Endothelial cell of umbilical vein (primary cell): ENCODE measurements around the gene HDAC9. TPM values are rescaled to one million over a fixed set of nuclear protein-coding genes. Genes with fewer than 3 reads are reported as not detected.

ENCODE experiments used
- BruUV-seq: library from RNA; stranded (reverse); fragments of 400-500 nt; replicated peaks from 2 replicates; lab custom pipeline; 2021; lab: Mats Ljungman, UMichigan
- CTCF ChIA-PET: fragments of 300-600, 350-600 bp; sonication (Branson Sonifier 250); formaldehyde crosslinking; loops from one replicate; lab custom pipeline; 2021; ENCODE audit warnings: antibody characterized with exemption, inconsistent platforms; lab: Charles Lee
- POLR2A ChIA-PET: fragments of 300-600, 350-600 bp; sonication (Branson Sonifier 250); formaldehyde crosslinking; loops from one replicate; lab custom pipeline; 2021; ENCODE audit warnings: antibody characterized with exemption, inconsistent platforms; lab: Charles Lee
- DNase-seq: peaks from one replicate; pipeline ENCODE4 v3.0.0-alpha.2; 2011; ENCODE audit warnings: low read depth, low spot score
- FAIRE-seq: peaks from 2 replicates; lab custom pipeline; 2011; peaks lifted over from hg19 to GRCh38; lab: Jason Lieb, UNC
- H2AFZ ChIP-seq: 2 replicates; pipeline ENCODE4 v1.6.0; 2012; ENCODE audit warnings: low read depth, low read length, control low read depth, inconsistent platforms
- H3K27ac ChIP-seq: 2 replicates; pipeline ENCODE4 v1.5.1; 2011; ENCODE audit warnings: low read depth, mild to moderate bottlenecking, control low read depth, low read length, moderate library complexity; ENCODE audit not compliant: insufficient read depth
- H3K27me3 ChIP-seq, 2 experiments: 2 replicates each; pipeline versions ENCODE4 v1.6.0 to v1.6.1; 2011; ENCODE audit warnings: low read length in 2 of 2, mixed read lengths in 1 of 2; ENCODE audit not compliant: control insufficient read depth in 2 of 2, insufficient read depth in 2 of 2
- H3K36me3 ChIP-seq, 2 experiments: 2 replicates in 1 of 2; 3 replicates in 1 of 2; pipeline ENCODE4 v1.5.1; 2011; ENCODE audit warnings: low read length in 2 of 2, mild to moderate bottlenecking in 1 of 2, moderate library complexity in 1 of 2; ENCODE audit not compliant: control insufficient read depth in 2 of 2, insufficient read depth in 2 of 2; ENCODE audit errors: extremely low read depth in 1 of 2
- H3K4me1 ChIP-seq: 3 replicates; pipeline ENCODE4 v1.5.1; 2011; ENCODE audit warnings: mild to moderate bottlenecking, low read length; ENCODE audit not compliant: control insufficient read depth, insufficient read depth; ENCODE audit errors: extremely low read depth
- H3K4me2 ChIP-seq: 2 replicates; pipeline ENCODE4 v1.6.1; 2011; ENCODE audit warnings: low read length, control low read depth, mixed read lengths; ENCODE audit not compliant: insufficient read depth
- H3K4me3 ChIP-seq, 3 experiments: fragments of 200-600 bp in 1 of 3; sonication (generic), shearing (Covaris generic) in 1 of 3; replicated peaks in 1 of 3; 2 replicates each; pipeline ENCODE4 v1.5.1; 2011 to 2016; ENCODE audit warnings: control low read depth in 3 of 3, low read length in 3 of 3, mild to moderate bottlenecking in 2 of 3, inconsistent platforms in 1 of 3, low read depth in 1 of 3, moderate library complexity in 1 of 3; ENCODE audit not compliant: insufficient read depth in 1 of 3
- H3K79me2 ChIP-seq: 2 replicates; pipeline ENCODE4 v1.6.0; 2012; ENCODE audit warnings: low read length, inconsistent platforms; ENCODE audit not compliant: control insufficient read depth, insufficient read depth
- H3K9ac ChIP-seq: replicated peaks from 2 replicates; pipeline ENCODE3; 2011; ENCODE audit warnings: low read length, control low read depth; ENCODE audit not compliant: insufficient read depth; ENCODE audit errors: extremely low read depth
- H3K9me1 ChIP-seq: replicated peaks from 3 replicates; pipeline ENCODE4 v1.6.0; 2011; ENCODE audit warnings: mild to moderate bottlenecking, low read length; ENCODE audit not compliant: control insufficient read depth, insufficient read depth; ENCODE audit errors: extremely low read depth
- H3K9me3 ChIP-seq: replicated peaks from 2 replicates; pipeline ENCODE4 v1.5.1; 2012; ENCODE audit warnings: low read length, inconsistent platforms; ENCODE audit not compliant: control insufficient read depth, insufficient read depth
- H4K20me1 ChIP-seq: replicated peaks from 2 replicates; pipeline ENCODE3; 2011; ENCODE audit warnings: mild to moderate bottlenecking, low read length; ENCODE audit not compliant: control insufficient read depth, insufficient read depth; ENCODE audit errors: extremely low read depth
- EZH2 ChIP-seq: IDR thresholded peaks from 2 replicates; pipeline ENCODE4 v1.6.1; 2012; ENCODE audit warnings: borderline replicate concordance, low read depth, mild to moderate bottlenecking, moderate library complexity, low read length, inconsistent platforms; ENCODE audit not compliant: severe bottlenecking
- FOS ChIP-seq: IDR thresholded peaks from 2 replicates; pipeline ENCODE4 v1.6.1; 2011; ENCODE audit warnings: mild to moderate bottlenecking, low read length, moderate library complexity, borderline replicate concordance; ENCODE audit not compliant: insufficient read depth
- GATA2 ChIP-seq: IDR thresholded peaks from 2 replicates; pipeline ENCODE4 v1.7.0; 2011; ENCODE audit warnings: low read depth, mild to moderate bottlenecking, moderate library complexity, mixed read lengths, low read length; ENCODE audit not compliant: insufficient read length, insufficient read depth
- JUN ChIP-seq: IDR thresholded peaks from 2 replicates; pipeline ENCODE4 v1.6.1; 2011; ENCODE audit warnings: borderline replicate concordance, low read depth; ENCODE audit not compliant: insufficient read length, insufficient read depth
- MYC ChIP-seq: IDR thresholded peaks from one replicate; pipeline ENCODE4 v1.6.1; 2011; ENCODE audit warnings: mild to moderate bottlenecking, low read depth, low read length
- POLR2A ChIP-seq: IDR thresholded peaks from 2 replicates; pipeline ENCODE4 v1.6.1; 2012; ENCODE audit warnings: low read depth, mild to moderate bottlenecking, control low read depth, low read length
- POLR2AphosphoS5 ChIP-seq: IDR thresholded peaks from 2 replicates; pipeline ENCODE4 v1.6.1; 2012; ENCODE audit warnings: low read depth, mild to moderate bottlenecking, control low read depth, low read length, moderate library complexity; ENCODE audit not compliant: insufficient read depth
- dilution Hi-C: fragments of 300-500 bp; cut with MboI; formaldehyde crosslinking; loops from one replicate; pipeline ENCODE4 v1.15.0; 2019; ENCODE audit warnings: low sequenced_read_pairs; ENCODE audit not compliant: extremely low pct_ligation_motif_present
- intact Hi-C: fragments of 100-400 bp; cut with micrococcal nuclease; formaldehyde crosslinking; loops from one replicate; pipeline ENCODE4 v1.10.0; 2022
- polyA plus RNA-seq, 4 experiments: library from polyadenylated mRNA; depleted of rRNA in 3 of 4; stranded (reverse) in 3 of 4; unstranded in 1 of 4; fragments of >200 nt; gene quantifications; 2 replicates each; pipeline versions ENCODE4 v1.2.1 to v1.2.3, GENCODE V29; 2011 to 2012; ENCODE audit warnings: missing spikeins in 1 of 4
- total RNA-seq: library from RNA; stranded (reverse); gene quantifications from 2 replicates; pipeline ENCODE4 v1.2.3, GENCODE V29; 2021
- TF ChIP-seq, protein P1 (sequence below), 2 donors: IDR thresholded peaks; 1 replicate in 1 of 2; 2 replicates in 1 of 2; pipeline ENCODE4 v1.5.1; 2011; ENCODE audit warnings: low read length in 2 of 2, mild to moderate bottlenecking in 2 of 2, moderate library complexity in 2 of 2, control low read depth in 1 of 2, inconsistent platforms in 1 of 2, low read depth in 1 of 2; ENCODE audit not compliant: insufficient read depth in 1 of 2; ENCODE audit errors: extremely low read depth in 1 of 2
- TF ChIP-seq, protein P2 (sequence below): IDR thresholded peaks from 2 replicates; pipeline ENCODE4 v1.6.1; 2011; ENCODE audit not compliant: insufficient read depth, insufficient read length

Gene HDAC9
- total and polyA plus RNA-seq, 2 donors (not counting 3 experiments of a cell fraction or from before 2014, with no cell fraction given) = 1.8 to 11.6 TPM

DNA sequence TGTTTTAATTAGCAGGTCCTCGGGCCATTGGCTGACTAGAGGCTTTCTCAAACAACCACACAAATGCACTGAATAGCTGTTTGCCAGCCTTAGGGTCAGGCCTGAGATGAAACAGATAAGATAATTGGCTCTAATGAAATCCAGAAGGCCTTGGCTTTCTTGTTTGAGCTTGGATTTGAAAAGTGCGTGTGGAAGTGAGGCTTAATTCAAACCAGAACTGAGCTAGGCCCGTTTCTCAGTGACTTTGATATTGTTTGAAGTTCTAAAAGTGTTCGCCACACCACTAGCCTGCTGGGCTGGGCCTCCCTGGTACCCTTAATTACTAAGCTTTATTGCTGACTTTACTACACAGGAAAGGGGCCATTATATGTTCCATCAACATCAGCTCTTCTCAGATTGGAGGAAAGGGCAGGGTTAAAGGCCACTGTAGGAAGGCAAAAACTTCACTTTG lies 351.2 kb downstream of the HDAC9 start:
- TF ChIP-seq GATA2 = no peak
- TF ChIP-seq, protein P1, sequence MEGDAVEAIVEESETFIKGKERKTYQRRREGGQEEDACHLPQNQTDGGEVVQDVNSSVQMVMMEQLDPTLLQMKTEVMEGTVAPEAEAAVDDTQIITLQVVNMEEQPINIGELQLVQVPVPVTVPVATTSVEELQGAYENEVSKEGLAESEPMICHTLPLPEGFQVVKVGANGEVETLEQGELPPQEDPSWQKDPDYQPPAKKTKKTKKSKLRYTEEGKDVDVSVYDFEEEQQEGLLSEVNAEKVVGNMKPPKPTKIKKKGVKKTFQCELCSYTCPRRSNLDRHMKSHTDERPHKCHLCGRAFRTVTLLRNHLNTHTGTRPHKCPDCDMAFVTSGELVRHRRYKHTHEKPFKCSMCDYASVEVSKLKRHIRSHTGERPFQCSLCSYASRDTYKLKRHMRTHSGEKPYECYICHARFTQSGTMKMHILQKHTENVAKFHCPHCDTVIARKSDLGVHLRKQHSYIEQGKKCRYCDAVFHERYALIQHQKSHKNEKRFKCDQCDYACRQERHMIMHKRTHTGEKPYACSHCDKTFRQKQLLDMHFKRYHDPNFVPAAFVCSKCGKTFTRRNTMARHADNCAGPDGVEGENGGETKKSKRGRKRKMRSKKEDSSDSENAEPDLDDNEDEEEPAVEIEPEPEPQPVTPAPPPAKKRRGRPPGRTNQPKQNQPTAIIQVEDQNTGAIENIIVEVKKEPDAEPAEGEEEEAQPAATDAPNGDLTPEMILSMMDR (IDR thresholded peaks at IDR 0.05; ENCODE audit: extremely low read depth in 1 of 2, insufficient read depth in 1 of 2, low read depth in 1 of 2, low read length in 2 of 2) = no peak
- CTCF ChIA-PET = no interaction called here
- Histone ChIP-seq H3K9me1 (no peaks in the 10 kb centered on the region), H3K27me3 (no peaks in the 10 kb centered on the region), H3K4me2 (no peak overlapping the region), H3K4me3 (no peak overlapping the region), H3K4me1 (peaks cover 24% of the 10 kb centered on the region), H3K79me2 (no peaks in the 10 kb centered on the region), H3K36me3 (no peaks in the 10 kb centered on the region), H2AFZ (no peak overlapping the region), H3K9ac (no peak overlapping the region), H4K20me1 (no peaks in the 10 kb centered on the region), H3K9me3 (no peaks in the 10 kb centered on the region), H3K27ac (no peak overlapping the region)
- POLR2A ChIA-PET = no interaction called here
- DNase-seq (no peak), FAIRE-seq (no peak)
- intact Hi-C loops (no loop called here), dilution Hi-C loops (no loop called here)
- BruUV-seq = no TSS peak

DNA sequence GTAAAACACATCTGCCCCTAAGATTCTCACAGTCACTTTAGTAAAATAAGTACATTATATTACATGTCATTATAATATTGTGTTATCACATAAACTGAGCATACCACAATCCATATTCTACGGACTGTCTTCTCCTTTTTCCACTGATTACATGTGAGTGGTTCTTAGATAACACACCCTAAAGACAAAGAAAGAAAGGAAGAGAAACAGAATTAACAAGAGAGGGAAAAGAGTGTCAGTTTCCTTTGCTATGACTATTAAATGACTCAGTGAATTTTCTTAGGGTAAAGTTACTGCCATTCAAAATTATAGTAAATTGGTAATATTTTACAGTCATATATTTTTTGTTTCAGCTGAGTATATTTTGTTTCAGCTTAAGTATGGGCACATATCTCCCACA lies 353.6 kb downstream of the HDAC9 start:
- Histone ChIP-seq H3K4me3 (no peak overlapping the region), H3K9me3 (no peaks in the 10 kb centered on the region), H3K36me3 (no peaks in the 10 kb centered on the region), H3K79me2 (no peaks in the 10 kb centered on the region), H3K4me2 (peak overlapping the region; percentile 73), H3K4me1 (peaks cover 24% of the 10 kb centered on the region), H2AFZ (peak overlapping the region; percentile 61), H4K20me1 (no peaks in the 10 kb centered on the region), H3K9ac (no peak overlapping the region), H3K27ac (peak overlapping the region; percentile 11), H3K9me1 (no peaks in the 10 kb centered on the region), H3K27me3 (no peaks in the 10 kb centered on the region)
- no TSS peak for BruUV-seq
- POLR2A ChIA-PET = no interaction called here
- peak; percentile 57 for DNase-seq
- intact Hi-C loops (no loop called here), dilution Hi-C loops (no loop called here)
- TF ChIP-seq MYC (no peak), POLR2AphosphoS5 (no peak), GATA2 (peak; percentile 18), EZH2 (no peak), POLR2A (no peak), FOS (peak; percentile 72), JUN (no peak)
- TF ChIP-seq, protein P1 (IDR thresholded peaks at IDR 0.05; ENCODE audit: extremely low read depth in 1 of 2, insufficient read depth in 1 of 2, low read depth in 1 of 2, low read length in 2 of 2) = no peak
- TF ChIP-seq, protein P2, sequence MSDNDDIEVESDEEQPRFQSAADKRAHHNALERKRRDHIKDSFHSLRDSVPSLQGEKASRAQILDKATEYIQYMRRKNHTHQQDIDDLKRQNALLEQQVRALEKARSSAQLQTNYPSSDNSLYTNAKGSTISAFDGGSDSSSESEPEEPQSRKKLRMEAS = no peak
- CTCF ChIA-PET = no interaction called here
- peak; percentile 42 for FAIRE-seq
